ENCODE results near the gene ARMC6. TPM values are rescaled to one million over a fixed set of nuclear protein-coding genes. Genes with fewer than 3 reads are reported as not detected.
A peak's percentile ranks its signal among the peaks of the same experiment; 100 is the strongest.

Gene ARMC6
- total RNA-seq (10 to 100 TPM; 18.1 to 18.4 TPM), polyA plus RNA-seq (10 to 100 TPM; 29.5 to 42.4 (median 38.2) TPM), total RNA-seq (16.1 to 112 (median 28.3) reads per million in 6 experiments)

DNA sequence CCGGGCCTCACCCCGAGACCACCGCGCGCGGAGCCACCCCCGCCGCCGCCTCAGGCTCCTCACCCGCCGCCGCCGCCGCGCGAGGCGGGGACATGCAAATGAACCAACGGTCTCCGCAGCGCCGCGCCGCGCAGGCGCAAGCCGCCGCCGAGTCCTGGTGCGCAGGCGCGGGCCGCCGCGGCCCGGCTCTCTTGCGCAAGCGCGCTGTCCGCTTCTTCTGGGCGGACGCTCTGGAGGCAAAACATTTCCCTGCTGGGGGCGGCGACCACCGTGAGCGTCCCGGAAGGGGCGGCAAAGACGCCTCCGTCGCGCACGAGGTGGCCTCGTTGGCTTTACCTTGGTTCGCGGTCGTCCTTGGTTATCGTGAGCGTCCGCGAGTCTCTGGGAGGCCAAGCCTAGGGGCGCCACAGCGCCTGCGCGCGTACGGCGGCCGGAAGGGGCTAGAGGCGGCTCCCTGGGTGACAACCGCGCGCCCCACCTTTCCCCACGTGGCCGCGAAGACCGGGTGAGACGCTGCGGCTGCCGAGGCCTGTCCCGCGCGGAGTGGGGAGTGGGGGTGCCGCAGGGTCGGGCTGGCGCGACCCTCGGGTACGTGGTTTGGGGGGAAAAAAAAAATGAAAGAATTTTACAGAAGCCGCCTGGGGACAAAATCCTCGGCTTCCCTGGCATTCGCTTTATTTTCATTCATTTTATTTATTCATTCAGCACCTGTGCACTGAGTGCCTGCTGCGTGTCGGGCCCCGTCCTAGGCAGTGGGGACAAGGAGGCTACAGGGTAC, at the start of gene ARMC6, which contains the start of gene SUGP2:
Gene ARMC6, plus strand, starts transcription at position 178 of the 778 bp plus-strand sequence. CDS start 607 bp downstream, outside the sequence.
Gene SUGP2, minus strand, starts transcription at position 92 of the 778 bp plus-strand sequence. CDS start 2,446 bp downstream, outside the sequence.
- Mint-ChIP-seq H3K27ac (peak within 1 kb of the TSS; percentile 57 to 99 (median 96)), H3K27me3 (no peaks in the 10 kb centered on the region), H3K4me1 (peaks cover 13 to 41% (median 27%) of the 10 kb centered on the region in 4 donors), H3K36me3 (peaks cover 0 to 29% (median 0%) of the 10 kb centered on the region in 3 donors), H3K9me3 (no peaks in the 10 kb centered on the region), H3K4me3 (peak within 1 kb of the TSS; percentile 77 to 99 (median 96))
- POLR2A ChIA-PET: interaction anchor here (0.9 kb wide), 1 partner anchor 462 kb away, joined by 3 read pairs; the partner anchor contains the start of gene UBA52
- ATAC-seq: peak; percentile 75 to 79
- peak; percentile 83 to 98 (median 90) for DNase-seq

DNA sequence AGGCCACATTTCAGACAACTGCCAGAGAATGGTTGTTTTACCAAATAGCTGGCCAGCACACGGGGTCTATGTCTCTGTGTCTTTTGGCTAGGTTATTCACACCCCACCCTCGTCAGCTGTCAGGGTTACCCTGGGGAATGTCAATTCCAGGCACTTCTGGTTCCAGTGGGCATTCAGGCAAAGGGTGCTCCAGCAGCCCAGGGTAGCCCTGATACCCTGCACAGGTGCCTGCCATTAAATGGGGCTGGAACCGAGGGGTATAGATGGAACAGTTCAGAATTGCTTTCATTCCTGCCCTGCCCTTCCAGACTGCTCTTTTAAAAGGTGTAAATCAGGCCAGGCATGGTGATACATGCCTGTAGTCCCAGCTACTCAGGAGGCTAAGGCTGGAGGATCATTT, 49.2 kb upstream of the ARMC6 start:
- no peak overlapping the region for H3K27ac Mint-ChIP-seq
- H3K36me3 Mint-ChIP-seq: no peaks in the 10 kb centered on the region
- H3K4me1 Mint-ChIP-seq: peaks cover 0 to 3% (median 0%) of the 10 kb centered on the region in 4 donors
- no peaks in the 10 kb centered on the region for H3K9me3 Mint-ChIP-seq
- POLR2A ChIA-PET: no interaction called here
- DNase-seq (no peak), ATAC-seq (no peak)
- H3K4me3 Mint-ChIP-seq: no peak overlapping the region
- peaks cover 0 to 31% (median 7%) of the 10 kb centered on the region in 5 donors for H3K27me3 Mint-ChIP-seq

DNA sequence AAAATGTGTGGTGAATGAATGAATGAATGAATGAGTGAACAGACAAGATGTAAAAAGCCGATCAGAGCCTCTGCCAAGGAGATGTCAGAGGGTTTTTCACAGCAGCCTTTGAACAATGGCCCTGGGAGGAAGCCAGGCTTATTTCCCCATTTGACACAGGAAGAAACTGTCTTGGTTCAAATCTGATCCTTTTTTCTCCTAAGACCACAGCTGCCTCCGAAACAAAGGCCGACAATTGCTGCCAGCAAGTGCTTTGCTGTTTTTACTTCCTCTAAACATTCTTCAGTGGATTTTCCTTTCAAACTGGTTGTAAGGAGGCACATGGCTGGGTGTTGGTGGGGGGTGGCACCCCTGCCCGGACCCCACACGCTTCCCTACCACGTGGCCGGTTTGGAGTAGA, 48.1 kb upstream of the ARMC6 start:
- Mint-ChIP-seq H3K27ac (peak overlapping the region in 1 of 10 donors; percentile 67), H3K27me3 (peaks cover 0 to 29% (median 7%) of the 10 kb centered on the region in 5 donors), H3K9me3 (no peaks in the 10 kb centered on the region), H3K36me3 (no peaks in the 10 kb centered on the region), H3K4me1 (peaks cover 0 to 3% (median 0%) of the 10 kb centered on the region in 4 donors), H3K4me3 (no peak overlapping the region)
- POLR2A ChIA-PET: no interaction called here
- DNase-seq: no peak
- ATAC-seq: no peak

DNA sequence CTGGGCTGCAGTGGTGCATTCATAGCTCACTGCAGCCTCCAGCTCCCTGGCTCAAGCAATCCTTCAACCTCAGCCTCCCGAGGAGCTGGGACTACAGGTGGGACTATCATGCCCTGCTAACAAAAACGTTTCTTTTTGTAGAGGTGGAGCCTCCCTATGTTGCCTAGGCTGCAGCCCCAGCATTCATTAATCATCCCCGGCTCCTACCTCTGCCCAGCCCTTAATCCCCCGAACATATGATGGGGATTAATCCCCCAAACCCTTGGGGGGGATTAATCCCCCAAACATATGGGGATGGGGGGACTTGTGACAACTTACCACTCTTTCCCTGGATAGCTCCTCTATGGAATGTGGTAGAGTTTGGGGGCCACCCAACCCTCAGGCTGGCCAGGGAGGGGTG, 45.9 kb upstream of the ARMC6 start:
- Mint-ChIP-seq H3K9me3 (no peaks in the 10 kb centered on the region), H3K4me1 (peaks cover 0 to 3% (median under 1%) of the 10 kb centered on the region in 4 donors), H3K36me3 (peaks cover 0 to 17% (median under 1%) of the 10 kb centered on the region in 3 donors), H3K27me3 (peaks cover 0 to 21% (median 6%) of the 10 kb centered on the region in 5 donors), H3K4me3 (no peak overlapping the region), H3K27ac (peak overlapping the region in 1 of 10 donors; percentile 31)
- no peak for DNase-seq
- POLR2A ChIA-PET: no interaction called here
- ATAC-seq: no peak

DNA sequence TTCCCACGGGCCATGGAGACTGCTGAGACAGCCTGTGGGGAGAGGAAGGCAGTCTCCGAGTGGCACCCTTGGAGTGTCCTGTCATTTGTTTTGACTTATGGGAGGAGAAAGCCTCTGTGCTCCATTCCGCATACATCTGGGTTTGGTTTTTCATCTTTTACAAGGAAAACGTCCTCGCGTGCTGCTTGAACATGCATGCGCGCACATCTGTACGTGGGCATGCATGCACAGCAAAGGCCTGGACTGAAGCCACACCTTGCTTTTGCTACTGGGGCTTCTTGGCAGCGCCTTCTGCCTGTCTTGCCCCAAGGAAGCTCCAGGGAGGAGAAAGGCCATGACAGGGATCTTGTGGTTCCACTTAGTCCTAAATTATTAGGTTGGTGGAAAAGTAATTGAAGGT, 44.1 kb upstream of the ARMC6 start:
- Mint-ChIP-seq H3K4me1 (peaks cover 0 to 3% (median under 1%) of the 10 kb centered on the region in 4 donors), H3K27me3 (peaks cover 0 to 14% (median 3%) of the 10 kb centered on the region in 5 donors), H3K4me3 (no peak overlapping the region), H3K36me3 (peaks cover 0 to 36% (median 14%) of the 10 kb centered on the region in 3 donors), H3K27ac (no peak overlapping the region), H3K9me3 (no peaks in the 10 kb centered on the region)
- POLR2A ChIA-PET: interaction anchor here (0.6 kb wide), 1 partner anchor 154 kb away, joined by 3 read pairs; no protein-coding TSS in a partner anchor
- ATAC-seq (no peak), DNase-seq (no peak)

DNA sequence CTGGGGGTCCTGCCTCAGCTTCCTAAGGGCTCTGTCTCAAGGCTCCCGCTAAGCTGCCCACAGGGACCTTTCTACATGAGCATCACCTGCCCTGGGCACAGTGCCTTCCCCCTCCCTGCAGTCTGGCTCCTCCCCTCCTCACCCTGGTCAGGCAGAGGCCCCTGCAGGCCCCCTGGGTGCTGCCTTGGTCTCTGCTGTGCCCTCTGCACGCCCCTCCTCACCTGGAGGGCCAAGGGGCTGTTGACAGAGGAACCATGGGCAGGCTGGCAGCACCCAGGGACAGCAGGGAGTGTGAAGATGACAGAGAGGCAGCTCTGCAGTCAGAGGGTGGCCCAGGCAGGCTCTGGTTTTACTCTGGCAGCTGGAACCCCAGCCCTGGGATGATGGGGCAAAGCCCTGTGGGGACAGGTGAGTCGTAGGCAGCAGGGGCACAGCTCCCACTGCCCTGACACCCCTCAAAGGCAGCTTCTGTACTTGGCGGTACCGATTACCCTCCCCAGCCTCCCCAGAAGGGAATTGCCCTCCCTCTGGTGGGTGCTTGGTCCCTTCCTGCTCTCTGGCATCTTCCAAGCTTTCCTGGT, 43.2 kb upstream of the ARMC6 start:
- H3K9me3 Mint-ChIP-seq: no peaks in the 10 kb centered on the region
- peaks cover 0 to 14% (median 1%) of the 10 kb centered on the region in 5 donors for H3K27me3 Mint-ChIP-seq
- peaks cover 0 to 42% (median 14%) of the 10 kb centered on the region in 3 donors for H3K36me3 Mint-ChIP-seq
- H3K27ac Mint-ChIP-seq: no peak overlapping the region
- peaks cover 0 to 3% (median under 1%) of the 10 kb centered on the region in 4 donors for H3K4me1 Mint-ChIP-seq
- ATAC-seq (no peak), DNase-seq (no peak)
- no peak overlapping the region for H3K4me3 Mint-ChIP-seq
- POLR2A ChIA-PET: interaction anchor here (0.6 kb wide), 1 partner anchor 153 kb away, joined by 3 read pairs; no protein-coding TSS in a partner anchor

DNA sequence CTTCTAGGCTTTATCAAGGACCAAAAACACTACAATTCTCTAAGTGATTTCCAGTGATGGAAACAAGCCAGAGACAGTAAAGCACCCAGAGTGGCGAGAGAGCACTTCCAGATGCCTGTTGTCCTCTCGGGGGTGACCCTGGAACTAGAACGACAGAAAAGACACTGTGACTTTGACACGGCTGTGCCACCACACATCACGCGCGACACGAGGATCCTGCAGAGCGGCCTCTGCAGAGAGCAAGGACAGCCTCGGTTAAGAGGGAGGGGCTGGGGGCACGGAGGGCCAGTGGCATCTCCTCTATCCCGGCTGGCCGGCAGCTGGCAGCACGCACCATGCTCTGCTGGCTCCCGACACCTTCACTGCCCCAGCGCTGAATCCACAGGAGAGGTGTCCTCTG, 42.4 kb upstream of the ARMC6 start:
- Mint-ChIP-seq H3K27ac (peak overlapping the region in 3 of 10 donors; percentile 40 to 69 (median 44)), H3K4me1 (peaks cover 0 to 1% (median 0%) of the 10 kb centered on the region in 4 donors), H3K4me3 (no peak overlapping the region), H3K36me3 (peaks cover 0 to 44% (median 14%) of the 10 kb centered on the region in 3 donors), H3K27me3 (peaks cover 0 to 14% (median 0%) of the 10 kb centered on the region in 5 donors), H3K9me3 (no peaks in the 10 kb centered on the region)
- no peak for ATAC-seq
- POLR2A ChIA-PET: no interaction called here
- DNase-seq: no peak

DNA sequence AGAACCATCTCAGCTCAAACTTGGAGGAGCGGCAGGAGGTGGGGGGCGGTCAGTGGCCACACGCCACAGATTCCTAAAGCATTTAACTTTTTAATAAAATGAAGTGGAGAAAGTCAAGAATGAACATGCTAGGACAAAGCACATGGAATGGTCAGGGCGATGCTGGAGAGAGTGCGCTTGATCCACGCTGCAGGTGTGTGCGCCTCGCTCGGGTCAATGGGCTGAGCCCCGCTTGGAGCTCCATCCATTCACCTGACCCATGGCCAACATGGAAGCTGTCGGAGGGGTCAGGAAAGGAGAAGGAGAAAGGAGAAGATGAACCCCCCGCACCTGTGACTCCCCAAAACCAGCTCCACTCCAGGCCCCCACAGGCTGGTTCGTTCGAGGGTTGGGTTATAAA, 41.9 kb upstream of the ARMC6 start:
- peaks cover 0 to 14% (median 0%) of the 10 kb centered on the region in 5 donors for H3K27me3 Mint-ChIP-seq
- no peaks in the 10 kb centered on the region for H3K9me3 Mint-ChIP-seq
- H3K36me3 Mint-ChIP-seq: peaks cover 0 to 45% (median 14%) of the 10 kb centered on the region in 3 donors
- POLR2A ChIA-PET: no interaction called here
- no peak for DNase-seq
- ATAC-seq: no peak
- no peak overlapping the region for H3K4me3 Mint-ChIP-seq
- peaks cover 0 to 1% (median 0%) of the 10 kb centered on the region in 4 donors for H3K4me1 Mint-ChIP-seq
- H3K27ac Mint-ChIP-seq: peak overlapping the region in 1 of 10 donors; percentile 69

DNA sequence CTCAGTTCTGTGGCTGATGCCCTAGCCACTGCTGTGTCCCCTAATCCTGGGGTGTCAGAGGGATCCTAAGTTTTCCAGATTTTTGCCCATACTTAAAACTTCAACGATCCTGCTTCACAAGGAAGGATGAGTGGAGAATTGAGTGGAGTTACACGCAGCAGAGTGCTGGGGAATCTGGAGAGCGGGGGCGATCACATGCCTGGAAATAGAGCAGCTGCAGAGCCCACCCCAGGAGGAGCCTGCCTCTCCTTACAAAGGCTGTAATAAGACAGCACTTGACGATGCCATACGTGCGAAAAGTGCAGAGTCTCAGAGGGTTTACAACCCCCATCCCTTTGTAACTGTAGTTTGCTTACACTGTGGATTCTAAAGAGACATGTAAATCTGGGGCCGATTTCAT, 40.7 kb upstream of the ARMC6 start:
- DNase-seq: no peak
- H3K27ac Mint-ChIP-seq: no peak overlapping the region
- POLR2A ChIA-PET: no interaction called here
- ATAC-seq: no peak
- no peak overlapping the region for H3K4me3 Mint-ChIP-seq
- H3K4me1 Mint-ChIP-seq: peaks cover 0 to 1% (median 0%) of the 10 kb centered on the region in 4 donors
- H3K27me3 Mint-ChIP-seq: peaks cover 0 to 4% (median 0%) of the 10 kb centered on the region in 5 donors
- H3K36me3 Mint-ChIP-seq: peaks cover 0 to 51% (median 14%) of the 10 kb centered on the region in 3 donors
- H3K9me3 Mint-ChIP-seq: no peaks in the 10 kb centered on the region

DNA sequence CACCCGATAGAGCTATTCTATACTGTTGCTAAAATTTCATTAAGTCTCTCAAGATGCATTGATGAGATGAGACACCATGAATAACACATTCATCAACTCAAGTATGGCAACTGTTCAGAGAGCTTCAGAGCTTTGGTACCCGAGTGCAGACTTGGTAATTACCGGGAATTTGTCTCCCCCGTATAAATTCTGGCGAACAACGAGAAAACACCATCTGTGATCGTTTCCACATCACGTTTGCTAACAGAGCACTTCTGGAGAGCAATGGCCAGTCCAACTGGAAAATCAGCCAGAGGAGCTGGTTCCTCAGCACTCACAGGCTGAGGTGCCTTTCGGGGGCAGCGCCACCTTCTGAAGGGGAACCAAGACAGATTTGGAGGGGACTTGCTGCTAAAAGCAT, 40.3 kb upstream of the ARMC6 start:
- H3K27ac Mint-ChIP-seq: peak overlapping the region in 2 of 10 donors; percentile 32 to 64
- ATAC-seq (no peak), DNase-seq (no peak)
- POLR2A ChIA-PET: no interaction called here
- peaks cover 0 to under 1% (median 0%) of the 10 kb centered on the region in 5 donors for H3K27me3 Mint-ChIP-seq
- peaks cover 0 to 51% (median 14%) of the 10 kb centered on the region in 3 donors for H3K36me3 Mint-ChIP-seq
- H3K4me1 Mint-ChIP-seq: peaks cover 0 to 1% (median 0%) of the 10 kb centered on the region in 4 donors
- H3K9me3 Mint-ChIP-seq: no peaks in the 10 kb centered on the region
- H3K4me3 Mint-ChIP-seq: no peak overlapping the region

DNA sequence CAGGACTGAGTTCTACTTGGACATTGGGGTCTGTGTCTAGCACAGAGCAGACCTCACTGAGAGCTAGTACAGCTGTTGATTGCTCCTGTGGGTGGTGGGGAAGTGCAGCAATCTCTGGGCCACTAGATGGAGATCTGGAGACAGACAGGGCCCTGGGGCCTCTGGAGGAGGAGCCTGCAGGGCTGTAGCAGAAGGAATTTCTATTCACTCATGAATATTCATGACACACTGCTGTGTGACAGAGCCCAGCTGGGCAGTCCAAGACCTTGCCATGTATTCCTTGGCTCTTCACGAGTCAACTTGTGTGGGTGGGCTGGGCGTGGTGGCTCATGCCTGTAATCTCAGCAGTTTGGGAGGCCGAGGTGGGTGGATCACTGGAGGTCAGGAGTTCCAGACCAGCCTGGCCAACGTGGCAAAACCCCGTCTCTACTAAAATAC, 37.6 kb upstream of the ARMC6 start:
- H3K36me3 Mint-ChIP-seq: peaks cover 0 to 60% (median 15%) of the 10 kb centered on the region in 3 donors
- peaks cover 18 to 25% (median 23%) of the 10 kb centered on the region in 4 donors for H3K4me1 Mint-ChIP-seq
- H3K9me3 Mint-ChIP-seq: no peaks in the 10 kb centered on the region
- no peaks in the 10 kb centered on the region for H3K27me3 Mint-ChIP-seq
- POLR2A ChIA-PET: no interaction called here
- ATAC-seq (no peak), DNase-seq (no peak)
- no peak overlapping the region for H3K27ac Mint-ChIP-seq
- no peak overlapping the region for H3K4me3 Mint-ChIP-seq

DNA sequence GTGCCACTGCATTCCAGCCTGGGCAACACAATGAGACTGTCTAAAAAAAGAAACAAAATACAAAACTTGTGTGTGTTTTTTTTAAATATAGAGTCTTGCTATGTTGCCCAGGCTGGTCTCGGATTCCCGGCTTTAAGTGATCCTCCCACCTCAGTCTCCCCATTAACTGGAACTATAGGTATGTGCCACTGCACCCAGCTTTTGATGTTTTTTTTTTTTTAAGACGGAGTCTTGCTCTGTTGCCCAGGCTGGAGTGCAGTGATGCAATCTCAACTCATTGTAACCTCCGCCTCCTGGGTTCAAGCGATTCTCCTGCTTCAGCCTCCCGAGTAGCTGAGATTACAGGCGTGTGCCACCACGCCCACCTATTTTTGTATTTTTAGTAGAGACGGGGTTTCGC, 37.1 kb upstream of the ARMC6 start:
- Mint-ChIP-seq H3K36me3 (peaks cover 0 to 60% (median 18%) of the 10 kb centered on the region in 3 donors), H3K4me3 (no peak overlapping the region)

More for the DNA sequence above, 37.1 kb upstream of the ARMC6 start:
- ATAC-seq (no peak), DNase-seq (no peak)
- POLR2A ChIA-PET: no interaction called here
- Mint-ChIP-seq H3K27ac (peak overlapping the region in 1 of 10 donors; percentile 40), H3K27me3 (no peaks in the 10 kb centered on the region), H3K9me3 (no peaks in the 10 kb centered on the region), H3K4me1 (peaks cover 16 to 28% (median 23%) of the 10 kb centered on the region in 4 donors)
